ENCODE data around the gene MYD88.

The MYD88 gene

DNA sequence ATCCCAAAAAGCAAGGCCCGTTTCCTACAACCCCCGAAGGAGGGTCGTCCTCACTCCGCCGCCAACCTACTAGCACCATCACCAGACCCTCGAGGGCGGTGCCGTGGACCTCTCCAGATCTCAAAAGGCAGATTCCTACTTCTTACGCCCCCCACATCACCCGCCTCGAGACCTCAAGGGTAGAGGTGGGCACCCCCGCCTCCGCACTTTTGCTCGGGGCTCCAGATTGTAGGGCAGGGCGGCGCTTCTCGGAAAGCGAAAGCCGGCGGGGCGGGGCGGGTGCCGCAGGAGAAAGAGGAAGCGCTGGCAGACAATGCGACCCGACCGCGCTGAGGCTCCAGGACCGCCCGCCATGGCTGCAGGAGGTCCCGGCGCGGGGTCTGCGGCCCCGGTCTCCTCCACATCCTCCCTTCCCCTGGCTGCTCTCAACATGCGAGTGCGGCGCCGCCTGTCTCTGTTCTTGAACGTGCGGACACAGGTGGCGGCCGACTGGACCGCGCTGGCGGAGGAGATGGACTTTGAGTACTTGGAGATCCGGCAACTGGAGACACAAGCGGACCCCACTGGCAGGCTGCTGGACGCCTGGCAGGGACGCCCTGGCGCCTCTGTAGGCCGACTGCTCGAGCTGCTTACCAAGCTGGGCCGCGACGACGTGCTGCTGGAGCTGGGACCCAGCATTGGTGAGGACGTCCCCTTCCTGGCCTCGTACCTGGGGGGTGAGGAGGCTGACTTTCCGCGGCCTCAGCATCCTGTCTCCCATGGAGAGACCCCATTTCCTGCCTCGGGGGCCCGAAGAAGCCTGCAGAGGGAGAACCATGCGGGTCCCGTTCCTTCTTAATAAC lies at the start of gene MYD88:
Gene MYD88, plus strand, starts transcription at position 313 of the 842 bp plus-strand sequence. Its CDS starts 40 bp downstream, at position 353.
- no peak for DNase-seq

GRCh38 chr3:38089163-38089562 lies 49.3 kb upstream of the MYD88 start:
- DNase-seq = no peak

- no peak for DNase-seq
These were observed 48.0 kb upstream of the MYD88 start for GRCh38 chr3:38090453-38090852.

DNA sequence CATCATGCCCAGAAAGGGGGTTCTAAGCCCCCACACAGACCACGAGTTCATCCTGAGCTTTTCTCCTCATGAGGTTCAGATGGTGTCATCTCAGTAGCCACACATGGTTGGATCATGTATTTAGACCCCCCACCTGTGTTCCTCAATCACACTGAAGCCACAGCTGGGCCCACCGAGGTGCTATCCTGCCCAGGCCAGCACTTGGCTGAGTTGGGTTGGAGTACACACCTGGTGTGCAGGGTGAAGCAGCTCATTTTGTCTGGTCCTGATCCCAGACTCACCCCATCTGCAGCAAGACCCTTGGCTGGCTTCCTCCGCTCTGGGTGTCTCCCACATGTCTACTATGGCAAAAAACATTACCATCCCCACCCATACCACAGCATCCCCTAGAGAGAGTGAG lies 43.5 kb upstream of the MYD88 start:
- no peak for DNase-seq

- DNase-seq = no peak
These were observed 42.6 kb upstream of the MYD88 start for GRCh38 chr3:38095669-38096483.

- no peak for DNase-seq
These were observed 40.8 kb upstream of the MYD88 start for GRCh38 chr3:38097446-38098375.

GRCh38 chr3:38098376-38098723 lies 40.1 kb upstream of the MYD88 start:
- DNase-seq = no peak

- no peak for DNase-seq
These were observed 38.9 kb upstream of the MYD88 start for GRCh38 chr3:38099518-38099917.

DNA sequence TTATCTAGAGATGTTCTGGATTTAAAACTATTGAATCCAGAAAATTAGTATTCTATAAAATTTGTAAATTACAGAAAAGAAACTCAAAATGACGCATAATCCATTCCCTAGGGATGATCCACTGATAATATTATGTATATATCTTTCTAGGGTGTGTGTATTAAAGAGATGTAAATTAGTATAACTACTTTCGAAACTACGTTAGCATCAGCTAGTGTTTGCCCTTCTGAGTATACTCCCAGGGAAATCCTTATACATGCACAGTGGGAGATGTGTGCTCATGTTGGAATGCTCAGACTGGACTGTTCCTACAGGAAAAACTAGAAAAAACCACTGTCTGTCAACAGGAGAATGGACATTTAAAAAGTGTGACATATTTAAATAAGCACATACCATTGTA lies 38.0 kb upstream of the MYD88 start:
- no peak for DNase-seq

GRCh38 chr3:38101811-38102443 lies 36.5 kb upstream of the MYD88 start:
- DNase-seq = no peak

GRCh38 chr3:38102444-38102814 lies 36.0 kb upstream of the MYD88 start:
- no peak for DNase-seq

- DNase-seq = no peak
These were observed 32.9 kb upstream of the MYD88 start for GRCh38 chr3:38105525-38105924.

GRCh38 chr3:38107911-38108648 lies 30.4 kb upstream of the MYD88 start:
- no peak for DNase-seq

DNA sequence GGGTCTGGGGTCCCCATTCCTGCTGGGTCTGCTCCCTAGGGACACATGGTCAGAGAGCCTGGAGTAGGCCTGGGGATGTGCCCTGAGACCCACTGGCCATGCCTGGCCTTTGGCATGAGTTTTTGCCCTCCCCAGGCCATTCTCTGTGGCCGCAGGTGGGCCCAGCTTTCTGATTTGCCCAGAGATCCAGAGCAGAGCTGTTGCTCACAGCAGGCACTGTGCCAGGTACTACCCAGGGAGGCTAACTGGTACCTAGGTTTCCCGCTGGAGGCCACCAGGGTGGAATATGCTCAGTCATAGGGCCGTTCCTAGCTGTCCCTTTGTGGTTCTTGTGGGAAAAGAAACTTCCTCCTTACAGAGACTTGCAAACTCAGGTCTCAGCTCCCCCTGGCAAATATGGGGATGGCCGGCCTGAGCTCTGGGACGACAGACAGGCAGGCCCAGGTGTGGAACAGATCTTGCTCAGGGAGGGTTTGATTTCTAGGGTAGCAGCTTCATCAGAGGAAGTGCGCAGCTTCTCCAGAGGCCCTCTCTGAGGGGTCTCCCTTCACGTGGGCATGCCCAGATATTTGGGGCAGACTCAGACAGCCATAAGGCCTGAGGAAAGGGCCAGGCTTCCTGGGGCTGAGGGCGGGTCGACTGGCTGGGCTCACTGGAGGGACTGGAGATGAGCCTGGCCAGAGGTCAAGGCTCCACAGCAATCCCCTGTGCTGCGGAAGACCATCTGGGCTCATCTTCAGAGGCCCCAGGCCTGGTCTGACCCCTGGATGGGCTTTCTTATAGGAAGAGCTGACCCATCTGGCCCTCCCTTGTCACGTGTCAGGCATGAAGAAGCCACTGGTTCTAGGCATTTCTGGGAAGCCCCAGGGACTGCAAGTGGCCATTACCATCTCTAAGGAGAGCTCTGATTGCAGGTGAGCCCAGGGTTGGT lies 29.5 kb upstream of the MYD88 start:
- no peak for DNase-seq

DNA sequence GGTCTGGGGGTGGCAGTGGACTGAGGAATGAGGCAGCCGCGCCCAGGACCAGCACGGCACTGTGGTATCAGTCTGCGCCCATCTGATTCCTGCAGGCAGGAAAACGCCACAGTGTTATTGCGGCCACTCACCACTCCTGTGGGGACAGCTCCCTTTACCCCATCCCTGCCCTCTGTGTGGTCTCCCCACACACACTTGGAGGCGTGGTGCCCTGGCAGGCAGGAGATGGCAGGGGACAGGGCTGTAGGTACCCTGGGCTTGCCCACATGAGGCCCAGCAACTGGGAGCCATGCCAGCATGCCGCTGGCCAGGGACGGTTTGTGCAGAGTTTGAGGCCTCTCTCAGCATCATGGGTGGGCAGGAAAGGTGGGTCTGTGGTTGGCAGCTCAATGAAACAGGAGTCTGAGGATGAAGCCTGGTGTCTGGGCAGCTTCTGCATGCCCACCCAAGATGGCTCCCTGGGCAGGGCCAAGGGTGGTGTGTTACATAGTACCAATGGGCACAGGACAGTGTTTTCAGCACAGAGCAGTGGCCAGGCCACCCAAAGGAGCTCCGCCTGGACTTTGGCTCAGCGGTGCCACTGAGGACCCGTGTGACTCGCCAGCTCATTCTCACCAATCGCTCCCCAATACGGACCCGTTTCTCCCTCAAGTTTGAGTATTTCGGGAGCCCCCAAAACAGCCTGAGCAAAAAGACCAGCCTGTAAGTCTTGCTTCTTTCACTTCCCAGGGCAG lies 28.7 kb upstream of the MYD88 start:
- no peak for DNase-seq

DNA sequence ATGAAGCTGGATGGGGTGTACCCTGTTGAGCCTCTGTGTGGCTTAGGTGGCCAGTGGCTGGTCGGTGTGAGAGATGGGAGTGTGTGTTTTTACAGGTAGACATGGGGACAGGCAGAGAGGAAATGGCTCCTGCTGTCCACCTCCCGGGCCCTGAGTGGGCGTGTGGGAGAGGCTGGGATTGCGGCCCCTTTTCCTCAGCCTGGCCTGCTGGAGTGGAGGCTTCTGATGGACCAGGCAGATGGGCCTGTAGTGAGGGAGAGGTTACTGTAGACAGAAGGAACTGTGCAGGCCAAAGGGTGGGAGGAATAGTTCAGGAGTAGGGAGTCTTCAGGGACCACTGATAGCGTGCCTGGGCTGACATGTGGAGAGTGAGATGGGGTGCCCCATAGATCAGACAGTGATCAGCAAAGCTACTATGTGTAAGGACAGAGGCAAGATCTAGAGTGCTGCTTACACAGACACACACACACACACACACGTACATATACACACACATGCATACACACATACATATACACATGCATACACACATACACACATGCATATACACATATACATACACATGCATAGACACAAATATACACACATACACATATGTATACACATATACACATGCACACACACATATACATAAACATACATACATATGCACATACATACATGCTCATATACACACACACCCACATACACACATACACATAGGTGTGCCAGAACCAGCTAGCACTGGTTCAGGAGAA lies 28.0 kb upstream of the MYD88 start:
- no peak for DNase-seq

DNA sequence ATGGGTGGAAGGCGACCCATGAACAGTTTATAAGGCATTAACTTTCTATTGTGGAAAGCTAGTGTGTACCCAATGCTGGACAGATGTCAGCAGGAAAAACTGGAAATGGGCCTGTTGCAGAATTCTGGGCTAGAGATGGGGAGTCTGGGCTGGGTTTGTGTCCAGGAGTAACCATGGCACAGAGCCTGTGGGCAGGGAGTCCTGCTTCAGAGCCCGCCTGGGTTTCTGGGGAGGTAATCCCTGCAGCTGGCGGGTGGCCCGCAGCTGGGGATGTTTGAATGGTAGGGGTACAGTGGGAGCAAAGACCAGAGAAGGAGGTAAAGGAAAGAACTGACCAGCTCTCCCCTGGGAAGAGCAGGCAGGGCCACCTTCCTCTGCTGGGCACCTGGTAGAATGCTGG lies 27.3 kb upstream of the MYD88 start:
- no peak for DNase-seq

GRCh38 chr3:38111696-38112377 lies 26.6 kb upstream of the MYD88 start:
- no peak for DNase-seq

GRCh38 chr3:38112378-38112761 lies 26.1 kb upstream of the MYD88 start:
- no peak for DNase-seq

Measured in cortex of kidney (tissue), 1 donor.